K562 (cell line): ENCODE measurements around the gene BAHD1. TPM values are rescaled to one million over a fixed set of nuclear protein-coding genes. Genes with fewer than 3 reads are reported as not detected.

Experiments
- DNMT1 ChIP-seq: fragments of 450-650 bp; IDR thresholded peaks from 2 replicates; pipeline ENCODE4 v1.6.1; 2016; ENCODE audit warnings: antibody characterized with exemption, mild to moderate bottlenecking
- EHMT2 ChIP-seq: fragments of 450-650 bp; IDR thresholded peaks from 2 replicates; pipeline ENCODE4 v1.6.1; 2018; ENCODE audit warnings: antibody characterized with exemption
- ETS2 ChIP-seq: IDR thresholded peaks from 2 replicates; pipeline ENCODE4 v1.6.1; 2016; ENCODE audit warnings: borderline replicate concordance, missing genetic modification characterization, mild to moderate bottlenecking, moderate library complexity, missing compliant biosample characterization; ENCODE audit not compliant: poor library complexity, severe bottlenecking
- GATA2 ChIP-seq: sonication (generic); formaldehyde crosslinking; IDR thresholded peaks from 2 replicates; pipeline ENCODE4 v1.4.0; 2020; ENCODE audit warnings: mild to moderate bottlenecking, missing genetic modification reagents
- SAP30 ChIP-seq: fragments of 200-600 bp; sonication (generic); IDR thresholded peaks from 2 replicates; pipeline ENCODE4 v1.6.1; 2012; ENCODE audit warnings: borderline replicate concordance, low read depth, mild to moderate bottlenecking, moderate library complexity, low read length, control low read depth, inconsistent platforms; ENCODE audit not compliant: insufficient read depth, poor library complexity, severe bottlenecking
- SOX6 ChIP-seq: fragments of 450-650 bp; IDR thresholded peaks from 2 replicates; pipeline ENCODE4 v1.6.1; 2014; ENCODE audit warnings: mild to moderate bottlenecking
- SRF ChIP-seq, 2 experiments: fragments of 250-450, 450-650 bp in 1 of 2; sonication (Bioruptor Pico) in 1 of 2; sonication (generic) in 1 of 2; formaldehyde crosslinking; IDR thresholded peaks; 2 replicates each; pipeline versions ENCODE4 v1.5.0 to v1.5.1; 2020 to 2022; ENCODE audit warnings: mild to moderate bottlenecking in 1 of 2, missing genetic modification reagents in 1 of 2
- STAG1 ChIP-seq: sonication (generic); formaldehyde crosslinking; IDR thresholded peaks from 2 replicates; pipeline ENCODE4 v1.5.0; 2020; ENCODE audit warnings: missing genetic modification reagents, borderline replicate concordance
- TOE1 ChIP-seq, 2 experiments: fragments of 450-650 bp in 1 of 2; sonication (generic) in 1 of 2; formaldehyde crosslinking in 1 of 2; IDR thresholded peaks; 2 replicates each; pipeline versions ENCODE4 v1.7.1 to v1.8.0; 2016 to 2022; ENCODE audit warnings: borderline replicate concordance in 2 of 2, mild to moderate bottlenecking in 2 of 2, antibody characterized with exemption in 1 of 2, inconsistent platforms in 1 of 2, low read depth in 1 of 2, missing genetic modification reagents in 1 of 2, moderate library complexity in 1 of 2
- XRCC4 ChIP-seq: IDR thresholded peaks from one replicate; pipeline ENCODE4 v1.6.1; 2011; ENCODE audit not compliant: insufficient read depth, insufficient read length; ENCODE audit errors: extremely low read depth
- ZNF174 ChIP-seq: fragments of 250-450 bp; sonication (Bioruptor Pico); IDR thresholded peaks from 2 replicates; pipeline ENCODE4 v1.4.0; 2020; ENCODE audit warnings: mild to moderate bottlenecking
- ZNF263 ChIP-seq: sonication (generic); formaldehyde crosslinking; IDR thresholded peaks from 2 replicates; pipeline ENCODE4 v1.8.0; 2022; ENCODE audit warnings: mild to moderate bottlenecking, missing genetic modification reagents, borderline replicate concordance
- polyA plus RNA-seq, 8 experiments: library from polyadenylated mRNA; depleted of rRNA in 4 of 8; stranded (reverse) in 5 of 8; unstranded in 3 of 8; fragments of >200 nt; fragmentation: Nextera tagmentation in 2 of 8; fragmentation: Illumina TruSeq in 1 of 8; extraction: Ambion mirVana in 2 of 8; extraction: Trizol in 1 of 8; gene quantifications; 2 replicates each; pipeline versions ENCODE4 v1.2.1 to v1.2.3, GENCODE V29; 2011 to 2014; ENCODE audit warnings: inconsistent platforms in 1 of 8, missing spikeins in 1 of 8
- total RNA-seq, 7 experiments: library from RNA; depleted of rRNA in 6 of 7; stranded (reverse); fragments of >200 nt in 6 of 7; fragmentation: Illumina TruSeq in 2 of 7; extraction: Trizol in 2 of 7; gene quantifications; 2 replicates each; pipeline versions ENCODE4 v1.2.1 to v1.2.3, GENCODE V29; 2011 to 2021; ENCODE audit warnings: low replicate concordance in 1 of 7
- TF ChIP-seq, protein P1 (sequence below): fragments of 450-650 bp; IDR thresholded peaks from 2 replicates; pipeline ENCODE4 v1.6.1; 2018; ENCODE audit not compliant: partially characterized antibody
- TF ChIP-seq, protein P2 (sequence below): fragments of 450-650 bp; IDR thresholded peaks from 2 replicates; pipeline ENCODE4 v1.6.1; 2017; ENCODE audit warnings: mild to moderate bottlenecking, moderate library complexity
- TF ChIP-seq, protein P3 (sequence below): fragments of 250-450 bp; sonication (Bioruptor Pico); IDR thresholded peaks from 2 replicates; pipeline ENCODE4 v1.4.0; 2020
- TF ChIP-seq, protein P4 (sequence below): fragments of 250-450 bp; sonication (Bioruptor Pico); IDR thresholded peaks from 2 replicates; pipeline ENCODE4 v1.8.0; 2021; ENCODE audit warnings: moderate library complexity, mild to moderate bottlenecking, inconsistent platforms

The BAHD1 gene
- total and polyA plus RNA-seq, 9 of the 15 experiments (the other 6 are each of a cell fraction or from before 2014, with no cell fraction given) = 0.55 to 38.5 (median 11.5) TPM

DNA sequence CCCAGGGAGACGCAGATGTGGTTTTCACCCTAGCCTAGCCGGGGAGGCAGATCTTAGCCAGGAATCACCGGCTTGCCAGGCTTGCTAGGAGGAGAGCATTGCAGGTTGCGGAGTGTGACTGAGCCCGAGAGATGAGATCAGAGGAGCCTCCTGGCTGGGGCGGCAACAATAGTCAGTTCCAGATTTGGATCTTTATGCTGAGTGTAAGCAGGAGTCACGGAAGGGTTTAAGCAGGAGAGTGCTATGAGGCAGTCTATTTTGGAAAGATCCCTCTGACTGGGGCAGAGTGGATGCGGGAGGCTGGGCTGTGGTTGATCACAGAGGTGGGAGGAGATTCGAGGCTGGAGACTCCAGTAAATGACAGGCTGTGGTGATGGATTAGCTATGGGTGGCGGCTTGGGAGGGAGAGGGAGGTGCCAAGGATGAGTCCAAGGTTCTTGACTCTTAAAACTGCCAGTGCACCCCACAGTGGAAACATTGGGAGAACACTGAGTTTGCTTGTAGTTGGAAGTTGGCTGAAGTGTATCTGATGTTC lies 10.4 kb upstream of the BAHD1 start (continued):
- TF ChIP-seq SAP30 = no peak
- TF ChIP-seq SOX6 = peak; percentile 73
- no peak for TF ChIP-seq ETS2 (tag)
- TF ChIP-seq, protein P1, sequence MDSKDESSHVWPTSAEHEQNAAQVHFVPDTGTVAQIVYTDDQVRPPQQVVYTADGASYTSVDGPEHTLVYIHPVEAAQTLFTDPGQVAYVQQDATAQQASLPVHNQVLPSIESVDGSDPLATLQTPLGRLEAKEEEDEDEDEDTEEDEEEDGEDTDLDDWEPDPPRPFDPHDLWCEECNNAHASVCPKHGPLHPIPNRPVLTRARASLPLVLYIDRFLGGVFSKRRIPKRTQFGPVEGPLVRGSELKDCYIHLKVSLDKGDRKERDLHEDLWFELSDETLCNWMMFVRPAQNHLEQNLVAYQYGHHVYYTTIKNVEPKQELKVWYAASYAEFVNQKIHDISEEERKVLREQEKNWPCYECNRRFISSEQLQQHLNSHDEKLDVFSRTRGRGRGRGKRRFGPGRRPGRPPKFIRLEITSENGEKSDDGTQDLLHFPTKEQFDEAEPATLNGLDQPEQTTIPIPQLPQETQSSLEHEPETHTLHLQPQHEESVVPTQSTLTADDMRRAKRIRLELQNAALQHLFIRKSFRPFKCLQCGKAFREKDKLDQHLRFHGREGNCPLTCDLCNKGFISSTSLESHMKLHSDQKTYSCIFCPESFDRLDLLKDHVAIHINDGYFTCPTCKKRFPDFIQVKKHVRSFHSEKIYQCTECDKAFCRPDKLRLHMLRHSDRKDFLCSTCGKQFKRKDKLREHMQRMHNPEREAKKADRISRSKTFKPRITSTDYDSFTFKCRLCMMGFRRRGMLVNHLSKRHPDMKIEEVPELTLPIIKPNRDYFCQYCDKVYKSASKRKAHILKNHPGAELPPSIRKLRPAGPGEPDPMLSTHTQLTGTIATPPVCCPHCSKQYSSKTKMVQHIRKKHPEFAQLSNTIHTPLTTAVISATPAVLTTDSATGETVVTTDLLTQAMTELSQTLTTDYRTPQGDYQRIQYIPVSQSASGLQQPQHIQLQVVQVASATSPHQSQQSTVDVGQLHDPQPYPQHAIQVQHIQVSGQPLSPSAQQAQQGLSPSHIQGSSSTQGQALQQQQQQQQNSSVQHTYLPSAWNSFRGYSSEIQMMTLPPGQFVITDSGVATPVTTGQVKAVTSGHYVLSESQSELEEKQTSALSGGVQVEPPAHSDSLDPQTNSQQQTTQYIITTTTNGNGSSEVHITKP = peak; percentile 30
- TF ChIP-seq STAG1 = no peak
- no peak for TF ChIP-seq GATA2 (CRISPR knock-in tag)
- TF ChIP-seq, protein P2, sequence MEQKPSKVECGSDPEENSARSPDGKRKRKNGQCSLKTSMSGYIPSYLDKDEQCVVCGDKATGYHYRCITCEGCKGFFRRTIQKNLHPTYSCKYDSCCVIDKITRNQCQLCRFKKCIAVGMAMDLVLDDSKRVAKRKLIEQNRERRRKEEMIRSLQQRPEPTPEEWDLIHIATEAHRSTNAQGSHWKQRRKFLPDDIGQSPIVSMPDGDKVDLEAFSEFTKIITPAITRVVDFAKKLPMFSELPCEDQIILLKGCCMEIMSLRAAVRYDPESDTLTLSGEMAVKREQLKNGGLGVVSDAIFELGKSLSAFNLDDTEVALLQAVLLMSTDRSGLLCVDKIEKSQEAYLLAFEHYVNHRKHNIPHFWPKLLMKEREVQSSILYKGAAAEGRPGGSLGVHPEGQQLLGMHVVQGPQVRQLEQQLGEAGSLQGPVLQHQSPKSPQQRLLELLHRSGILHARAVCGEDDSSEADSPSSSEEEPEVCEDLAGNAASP = no peak
- peak; percentile 19; the same call in 1 of the 2 replicates for TF ChIP-seq EHMT2
- TF ChIP-seq SRF (CRISPR knock-in tag; IDR thresholded peaks at IDR 0.05) = peak in 1 of 2 experiments; percentile 24; a peak in 1 of 4 replicates
- TF ChIP-seq ZNF174 (CRISPR knock-in tag) = no peak
- TF ChIP-seq TOE1 (IDR thresholded peaks at IDR 0.05; ENCODE audit: borderline replicate concordance) = no peak
- no peak for TF ChIP-seq TOE1 (CRISPR knock-in tag; IDR thresholded peaks at IDR 0.05; ENCODE audit: borderline replicate concordance, low read depth)
- TF ChIP-seq, protein P3, sequence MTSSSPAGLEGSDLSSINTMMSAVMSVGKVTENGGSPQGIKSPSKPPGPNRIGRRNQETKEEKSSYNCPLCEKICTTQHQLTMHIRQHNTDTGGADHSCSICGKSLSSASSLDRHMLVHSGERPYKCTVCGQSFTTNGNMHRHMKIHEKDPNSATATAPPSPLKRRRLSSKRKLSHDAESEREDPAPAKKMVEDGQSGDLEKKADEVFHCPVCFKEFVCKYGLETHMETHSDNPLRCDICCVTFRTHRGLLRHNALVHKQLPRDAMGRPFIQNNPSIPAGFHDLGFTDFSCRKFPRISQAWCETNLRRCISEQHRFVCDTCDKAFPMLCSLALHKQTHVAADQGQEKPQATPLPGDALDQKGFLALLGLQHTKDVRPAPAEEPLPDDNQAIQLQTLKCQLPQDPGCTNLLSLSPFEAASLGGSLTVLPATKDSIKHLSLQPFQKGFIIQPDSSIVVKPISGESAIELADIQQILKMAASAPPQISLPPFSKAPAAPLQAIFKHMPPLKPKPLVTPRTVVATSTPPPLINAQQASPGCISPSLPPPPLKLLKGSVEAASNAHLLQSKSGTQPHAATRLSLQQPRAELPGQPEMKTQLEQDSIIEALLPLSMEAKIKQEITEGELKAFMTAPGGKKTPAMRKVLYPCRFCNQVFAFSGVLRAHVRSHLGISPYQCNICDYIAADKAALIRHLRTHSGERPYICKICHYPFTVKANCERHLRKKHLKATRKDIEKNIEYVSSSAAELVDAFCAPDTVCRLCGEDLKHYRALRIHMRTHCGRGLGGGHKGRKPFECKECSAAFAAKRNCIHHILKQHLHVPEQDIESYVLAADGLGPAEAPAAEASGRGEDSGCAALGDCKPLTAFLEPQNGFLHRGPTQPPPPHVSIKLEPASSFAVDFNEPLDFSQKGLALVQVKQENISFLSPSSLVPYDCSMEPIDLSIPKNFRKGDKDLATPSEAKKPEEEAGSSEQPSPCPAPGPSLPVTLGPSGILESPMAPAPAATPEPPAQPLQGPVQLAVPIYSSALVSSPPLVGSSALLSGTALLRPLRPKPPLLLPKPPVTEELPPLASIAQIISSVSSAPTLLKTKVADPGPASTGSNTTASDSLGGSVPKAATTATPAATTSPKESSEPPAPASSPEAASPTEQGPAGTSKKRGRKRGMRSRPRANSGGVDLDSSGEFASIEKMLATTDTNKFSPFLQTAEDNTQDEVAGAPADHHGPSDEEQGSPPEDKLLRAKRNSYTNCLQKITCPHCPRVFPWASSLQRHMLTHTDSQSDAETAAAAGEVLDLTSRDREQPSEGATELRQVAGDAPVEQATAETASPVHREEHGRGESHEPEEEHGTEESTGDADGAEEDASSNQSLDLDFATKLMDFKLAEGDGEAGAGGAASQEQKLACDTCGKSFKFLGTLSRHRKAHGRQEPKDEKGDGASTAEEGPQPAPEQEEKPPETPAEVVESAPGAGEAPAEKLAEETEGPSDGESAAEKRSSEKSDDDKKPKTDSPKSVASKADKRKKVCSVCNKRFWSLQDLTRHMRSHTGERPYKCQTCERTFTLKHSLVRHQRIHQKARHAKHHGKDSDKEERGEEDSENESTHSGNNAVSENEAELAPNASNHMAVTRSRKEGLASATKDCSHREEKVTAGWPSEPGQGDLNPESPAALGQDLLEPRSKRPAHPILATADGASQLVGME (CRISPR knock-in tag) = no peak
- TF ChIP-seq, protein P4, sequence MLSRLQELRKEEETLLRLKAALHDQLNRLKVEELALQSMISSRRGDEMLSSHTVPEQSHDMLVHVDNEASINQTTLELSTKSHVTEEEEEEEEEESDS = no peak
- no peak for TF ChIP-seq XRCC4
- no peak for TF ChIP-seq DNMT1
- no peak for TF ChIP-seq ZNF263 (CRISPR knock-in tag)
